Right ventricle myocardium inferior (tissue), 1 donor: ENCODE data around the gene RIPOR3. TPM values are rescaled to one million over a fixed set of nuclear protein-coding genes. Genes with fewer than 3 reads are reported as not detected.
"Not testable (repeated sequence)": the region's sequence is repeated elsewhere in the genome, so short reads cannot be mapped to it uniquely, and the experiment has no call there.

Experiments used
- ATAC-seq: fragments of 200-7000 bp; cut with Tn5 transposase; one replicate; pipeline ENCODE4 v1.9.1; 2020; ENCODE audit warnings: mild to moderate bottlenecking, moderate library complexity
- DNase-seq: peaks from one replicate; pipeline ENCODE4 v3.0.0; 2021; ENCODE audit errors: missing footprints
- intact Hi-C: fragments of 100-400 bp; cut with DNase I; formaldehyde crosslinking; loops from one replicate; pipeline ENCODE4 v1.11.0; 2022
- total RNA-seq: library from RNA; stranded (reverse); fragmentation: NEBNext Ultra II Directional; extraction: Animal tissue kit (Norgen Biotek cat#: 25700); gene quantifications from one replicate; pipeline ENCODE4 v1.2.1, GENCODE V29; 2021
- donor health status: DM: no; HTN: yes; CAD: no; lungs with severe emphysema.

RIPOR3 gene
- total RNA-seq, 1 donor from 2014 or later: 8.3 TPM

DNA sequence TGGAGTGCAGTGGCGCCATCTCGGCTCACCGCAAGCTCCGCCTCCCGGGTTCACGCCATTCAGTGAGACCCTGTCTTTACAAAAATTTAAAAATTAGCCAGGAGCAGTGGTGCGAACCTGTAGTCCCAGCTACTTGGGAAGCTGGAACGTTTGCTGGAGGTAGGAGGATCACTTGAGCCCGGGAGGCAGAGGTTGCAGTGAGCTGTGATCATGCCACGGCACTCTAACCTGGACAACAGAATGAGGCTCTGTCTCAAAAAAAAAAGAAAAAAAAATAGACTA is 34.3 kb upstream of the RIPOR3 start:
- ATAC-seq (no peak), DNase-seq (no peak)
- intact Hi-C loops: loop anchor here (2.0 kb wide), 1 partner anchor 19 kb away; no protein-coding TSS in a partner anchor

DNA sequence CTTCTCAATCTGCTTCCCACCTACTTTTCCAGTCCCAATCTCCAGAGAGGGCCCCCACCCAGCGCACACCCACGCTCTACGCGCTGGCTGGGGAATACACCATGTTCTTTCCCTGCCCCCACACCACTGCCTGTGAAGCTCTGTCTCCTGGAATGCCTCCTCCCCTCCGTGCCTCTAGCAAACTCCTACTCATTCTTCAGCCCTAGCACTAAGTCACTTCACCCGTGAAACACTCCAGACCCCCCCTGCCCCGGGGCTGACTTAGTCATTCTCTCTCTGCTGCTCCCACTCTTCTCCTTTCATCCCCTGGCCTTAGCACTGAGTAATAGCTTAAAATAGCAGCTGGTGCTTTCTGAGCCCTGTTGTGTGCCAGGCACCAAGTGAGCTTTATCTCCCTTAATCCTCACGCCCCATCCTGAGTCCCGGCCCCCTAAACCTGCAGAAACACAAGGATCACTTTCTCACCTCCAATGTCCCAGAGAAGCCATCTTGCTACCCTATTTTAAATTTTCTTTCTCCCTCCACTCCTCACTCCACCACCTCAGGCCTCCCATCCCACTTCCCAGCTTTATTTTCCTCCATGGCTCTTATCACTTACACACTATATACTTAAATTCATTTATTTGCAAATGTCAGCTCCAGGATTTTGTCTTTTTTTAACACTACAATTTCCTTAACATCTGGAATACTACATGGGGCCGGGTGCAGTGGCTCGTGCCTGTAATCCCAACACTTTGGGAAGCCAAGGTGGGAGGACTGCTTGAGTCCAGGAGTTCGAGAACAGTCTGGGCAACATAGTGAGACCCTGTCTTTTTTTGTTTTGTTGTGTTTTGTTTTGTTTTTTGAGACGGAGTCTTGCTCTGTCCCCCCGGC is 33.7 kb upstream of the RIPOR3 start:
- peak; percentile 73 for DNase-seq
- ATAC-seq: peak; percentile 70
- intact Hi-C loops: loop anchor here (2.0 to 5.0 kb wide), 2 partner anchors 20 to 63 kb away; no protein-coding TSS in a partner anchor

DNA sequence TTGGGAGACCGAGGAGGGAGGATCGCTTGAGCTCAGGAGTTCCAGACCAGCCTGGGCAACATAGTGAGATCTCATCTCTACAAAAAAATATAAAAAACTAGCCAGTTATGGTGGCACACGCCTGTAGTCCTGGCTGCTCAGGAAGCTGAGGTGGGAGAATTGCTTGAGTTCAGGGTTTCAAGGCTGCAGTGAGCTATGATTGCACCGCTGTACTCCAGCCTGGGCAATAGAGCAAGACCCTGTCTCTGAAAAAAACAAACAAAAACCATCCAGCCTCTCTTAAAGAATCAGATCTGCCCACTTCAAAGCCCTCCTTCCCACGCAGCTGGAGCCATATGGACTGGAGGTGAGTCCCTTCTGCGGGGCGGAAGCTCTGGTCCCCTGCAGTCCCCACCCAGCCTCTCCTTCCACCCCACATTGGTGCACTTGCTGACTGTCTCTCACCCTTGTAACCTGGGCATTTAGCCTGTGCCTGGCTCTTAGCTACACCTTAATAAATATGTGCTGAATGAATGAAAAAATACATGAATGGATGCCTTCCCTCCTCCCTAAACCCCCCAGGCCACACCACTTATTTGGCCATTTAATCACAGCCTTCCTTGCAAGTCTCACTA is 32.9 kb upstream of the RIPOR3 start:
- intact Hi-C loops: loop anchor here (2.0 to 5.0 kb wide), 2 partner anchors 21 to 62 kb away; no protein-coding TSS in a partner anchor
- no peak for DNase-seq
- no peak for ATAC-seq

DNA sequence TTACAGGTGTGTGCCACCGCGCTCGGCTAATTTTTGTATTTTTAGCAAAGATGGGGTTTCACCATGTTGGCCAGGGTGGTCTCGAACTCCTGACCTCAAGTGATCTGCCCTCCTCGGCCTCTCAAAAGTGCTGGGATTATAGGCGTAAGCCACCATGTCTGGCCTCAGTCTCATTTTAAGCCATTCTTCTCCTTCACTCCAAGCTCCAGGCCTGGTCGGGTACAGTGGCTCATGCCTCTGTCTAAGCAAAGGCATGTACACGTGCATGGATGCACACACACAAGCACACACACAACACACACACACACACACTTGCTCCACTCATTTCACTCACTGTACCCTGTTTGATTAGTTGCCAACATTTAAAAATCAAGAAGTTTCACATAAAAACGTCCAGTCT is 32.3 kb upstream of the RIPOR3 start:
- intact Hi-C loops: loop anchor here (2.0 to 5.0 kb wide), 2 partner anchors 21 to 61 kb away; no protein-coding TSS in a partner anchor
- ATAC-seq: no peak

DNA sequence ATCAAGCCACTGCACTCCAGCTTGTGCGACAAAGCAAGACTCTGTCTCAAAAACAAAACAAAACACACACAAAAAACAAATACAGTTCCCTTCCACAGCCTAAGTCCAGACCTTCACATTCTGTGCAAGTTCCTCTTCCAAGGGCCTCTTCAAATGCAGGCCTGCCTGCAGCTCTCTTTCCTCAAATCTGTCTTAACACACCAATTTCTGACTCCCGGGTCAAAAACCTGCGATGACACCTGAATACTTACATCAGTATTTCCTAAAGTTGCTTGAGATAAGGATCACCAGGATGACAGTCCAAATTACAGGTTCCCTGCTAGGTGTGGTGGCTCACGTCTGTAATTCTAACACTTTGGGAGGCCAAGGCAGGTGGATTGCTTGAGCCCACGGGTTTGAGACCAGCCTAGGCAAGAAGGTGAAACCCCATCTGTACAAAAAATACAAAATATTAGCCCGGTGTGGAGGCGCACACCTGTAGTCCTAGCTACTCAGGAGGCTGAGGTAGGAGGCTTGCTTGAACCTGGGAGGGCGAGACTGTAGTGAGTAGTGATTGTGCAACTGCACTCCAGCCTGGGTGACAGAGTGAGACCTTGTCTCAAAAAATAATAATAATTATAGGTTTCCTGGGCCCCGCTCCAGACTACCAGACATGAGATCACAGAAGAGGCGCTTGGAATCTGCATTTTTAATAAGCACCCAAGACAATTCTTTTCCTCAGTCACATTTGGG is 31.2 kb upstream of the RIPOR3 start:
- no peak for ATAC-seq
- intact Hi-C loops: loop anchor here (5.0 kb wide), 1 partner anchor 60 kb away; no protein-coding TSS in a partner anchor

More for the DNA sequence above, 32.3 kb upstream of the RIPOR3 start:
- no peak for DNase-seq

DNA sequence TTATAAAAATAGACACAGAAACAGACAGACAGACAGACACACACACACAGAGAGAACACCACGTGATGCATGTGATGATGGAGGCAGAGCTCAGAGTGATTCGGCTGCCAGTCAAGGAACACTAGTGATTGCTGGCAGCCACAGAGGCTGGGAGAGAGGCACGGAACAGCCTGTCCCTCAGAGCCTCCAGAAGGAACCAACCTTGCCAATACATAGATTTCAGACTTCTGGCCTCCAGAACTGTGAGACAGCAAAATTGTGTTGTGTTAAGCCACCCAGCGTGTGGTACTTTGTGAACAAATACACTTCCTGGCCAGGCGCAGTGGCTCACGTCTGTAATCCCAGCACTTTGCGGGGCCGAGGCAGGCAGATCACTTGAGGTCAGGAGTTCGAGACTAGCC is 30.5 kb upstream of the RIPOR3 start:
- peak; percentile 80 for DNase-seq
- intact Hi-C loops: loop anchor here (5.0 kb wide), 1 partner anchor 60 kb away; no protein-coding TSS in a partner anchor
- peak; percentile 94 for ATAC-seq

More for the DNA sequence above, 31.2 kb upstream of the RIPOR3 start:
- DNase-seq: no peak

DNA sequence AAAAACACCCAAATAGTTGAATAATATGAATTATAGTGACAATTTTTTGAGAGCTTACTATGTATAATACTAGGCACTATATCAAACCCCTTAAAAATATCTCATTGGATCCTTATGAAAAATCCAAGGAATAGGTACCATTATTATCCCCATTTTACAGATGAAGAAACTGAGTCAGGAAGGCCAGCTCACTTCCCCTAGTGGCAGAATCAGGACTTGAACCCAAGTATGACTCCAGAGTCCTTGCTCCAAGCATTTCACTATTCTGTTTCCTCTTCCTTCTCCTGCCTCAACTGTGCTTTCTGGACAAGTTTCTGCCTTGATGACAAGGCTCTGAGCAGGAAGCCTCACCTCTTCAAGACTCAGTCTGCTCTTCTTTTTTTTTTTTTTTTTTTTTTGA is 29.2 kb upstream of the RIPOR3 start:
- no peak for ATAC-seq
- intact Hi-C loops: loop anchor here (5.0 kb wide), 1 partner anchor 58 kb away; no protein-coding TSS in a partner anchor

DNA sequence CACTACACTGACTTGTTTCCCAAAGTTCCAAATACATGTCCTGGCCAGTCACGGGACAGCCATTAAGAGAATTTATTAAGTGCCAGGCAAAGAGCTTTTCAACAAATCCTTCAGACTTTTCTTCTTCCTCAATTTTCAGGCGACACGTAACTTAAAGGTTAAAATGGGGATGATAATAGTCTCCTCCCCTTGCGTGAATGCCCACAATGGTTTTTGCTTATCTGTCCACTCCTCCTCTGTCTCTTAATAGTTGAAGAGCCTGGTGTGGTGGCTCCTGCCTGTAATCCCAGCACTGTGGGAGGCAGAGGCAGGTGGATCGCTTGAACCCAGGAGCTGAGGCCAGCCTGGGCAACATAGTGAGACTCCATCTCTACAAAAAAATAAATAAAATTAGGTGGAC is 28.7 kb upstream of the RIPOR3 start:
- ATAC-seq (no peak), DNase-seq (no peak)
- intact Hi-C loops: loop anchor here (5.0 kb wide), 1 partner anchor 58 kb away; no protein-coding TSS in a partner anchor

More for the DNA sequence above, 29.2 kb upstream of the RIPOR3 start:
- no peak for DNase-seq

DNA sequence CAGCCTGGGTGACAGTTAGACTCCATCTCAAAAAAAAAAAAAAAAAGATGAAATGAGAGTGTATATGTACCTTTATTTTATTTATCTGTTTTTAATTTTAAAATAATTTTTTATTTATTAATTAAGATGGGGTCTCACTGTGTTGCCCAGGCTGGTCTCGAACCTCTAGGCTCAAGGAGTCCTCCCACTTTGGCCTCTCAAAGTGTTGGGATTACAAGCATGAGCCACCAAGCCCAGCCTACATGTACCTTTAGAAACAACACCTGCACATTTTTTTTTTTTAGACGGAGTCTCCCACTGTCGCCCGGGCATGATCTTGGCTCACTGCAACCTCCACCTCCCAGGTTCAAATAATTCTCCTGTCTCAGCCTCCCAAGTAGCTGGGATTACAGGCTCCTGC is 28.0 kb upstream of the RIPOR3 start:
- DNase-seq (no peak), ATAC-seq (no peak)
- intact Hi-C loops: loop anchor here (10.0 kb wide), 1 partner anchor 535 kb away; no protein-coding TSS in a partner anchor

DNA sequence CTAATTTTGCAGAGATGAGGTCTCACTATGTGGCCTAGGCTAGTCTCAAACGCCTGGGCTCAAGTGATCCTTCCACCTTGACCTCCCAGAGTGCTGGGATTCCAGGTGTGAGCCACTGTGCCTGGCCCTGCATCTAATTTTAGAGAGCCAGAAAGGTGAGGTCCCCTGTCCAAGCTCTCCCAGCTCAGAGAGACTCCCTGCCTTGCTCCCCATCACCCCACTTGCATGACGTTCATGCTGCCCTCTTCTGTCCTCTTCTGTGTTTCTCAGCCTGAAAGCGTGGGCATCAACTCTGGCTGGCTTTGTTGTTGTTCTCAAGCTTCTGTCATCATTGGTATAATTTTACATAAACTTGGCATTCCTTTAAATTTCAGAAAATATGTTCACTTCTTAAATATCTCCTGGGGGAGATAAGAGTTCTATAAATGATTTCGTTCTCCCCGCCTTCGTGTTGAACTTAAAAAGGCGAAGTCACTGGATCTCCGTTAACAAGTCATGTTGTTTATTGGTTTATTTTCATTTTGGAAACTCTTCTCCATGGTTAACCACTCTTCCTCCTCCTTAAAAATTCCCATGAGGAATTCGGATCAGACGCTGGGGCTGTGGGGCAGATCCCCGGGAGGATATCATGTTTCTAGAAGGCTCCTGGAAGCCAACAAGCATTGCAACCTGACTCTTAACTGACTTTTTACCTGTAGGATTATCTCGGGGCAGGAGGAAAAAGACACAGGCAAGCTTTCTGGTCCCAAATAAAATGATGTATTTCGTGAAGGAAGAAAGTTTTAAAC is 26.8 kb upstream of the RIPOR3 start:
- no peak for DNase-seq
- intact Hi-C loops: loop anchor here (10.0 kb wide), 1 partner anchor 533 kb away; no protein-coding TSS in a partner anchor
- ATAC-seq: no peak

DNA sequence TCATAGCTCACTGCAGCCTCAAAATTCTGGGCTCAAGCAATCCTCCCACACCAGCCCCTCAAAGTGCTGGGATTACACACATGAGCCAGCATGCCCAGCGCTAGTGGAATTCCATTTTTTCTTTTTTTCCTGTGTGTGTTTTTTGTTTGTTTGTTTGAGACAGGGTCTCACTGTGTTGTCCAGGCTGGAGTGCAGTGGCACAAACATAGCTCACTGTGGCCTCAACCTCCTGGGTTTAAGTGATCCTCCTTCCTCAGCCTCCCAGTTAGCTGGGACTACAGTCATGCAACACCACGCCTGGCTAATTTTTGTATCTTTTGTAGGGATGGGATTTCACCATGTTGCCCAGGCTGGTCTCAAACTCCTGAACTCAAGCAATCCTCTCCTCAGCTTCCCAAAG is 26.0 kb upstream of the RIPOR3 start:
- no peak for ATAC-seq
- intact Hi-C loops: loop anchor here (10.0 kb wide), 1 partner anchor 533 kb away; no protein-coding TSS in a partner anchor

DNA sequence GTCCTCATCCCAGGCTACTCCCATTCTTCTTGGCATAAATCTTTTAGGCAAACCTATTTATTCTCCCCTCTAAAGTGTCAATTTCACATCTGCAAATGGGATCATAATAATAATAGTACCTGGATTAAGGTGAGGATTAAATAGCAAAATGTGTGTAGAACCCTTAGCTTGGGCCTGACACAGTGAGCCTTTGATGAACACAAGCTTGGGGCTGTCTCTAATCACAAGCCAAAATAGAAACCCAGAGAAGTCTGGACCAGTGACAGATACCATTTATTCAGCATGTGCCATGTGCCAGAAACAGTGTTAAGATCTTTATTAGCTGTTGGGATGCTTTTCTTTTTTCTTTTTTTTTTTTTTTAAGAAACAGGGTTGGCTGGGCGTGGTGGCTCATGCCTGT is 25.2 kb upstream of the RIPOR3 start:
- DNase-seq (no peak), ATAC-seq (no peak)
- intact Hi-C loops: loop anchor here (10.0 kb wide), 1 partner anchor 532 kb away; no protein-coding TSS in a partner anchor

More for the DNA sequence above, 26.0 kb upstream of the RIPOR3 start:
- DNase-seq: no peak

DNA sequence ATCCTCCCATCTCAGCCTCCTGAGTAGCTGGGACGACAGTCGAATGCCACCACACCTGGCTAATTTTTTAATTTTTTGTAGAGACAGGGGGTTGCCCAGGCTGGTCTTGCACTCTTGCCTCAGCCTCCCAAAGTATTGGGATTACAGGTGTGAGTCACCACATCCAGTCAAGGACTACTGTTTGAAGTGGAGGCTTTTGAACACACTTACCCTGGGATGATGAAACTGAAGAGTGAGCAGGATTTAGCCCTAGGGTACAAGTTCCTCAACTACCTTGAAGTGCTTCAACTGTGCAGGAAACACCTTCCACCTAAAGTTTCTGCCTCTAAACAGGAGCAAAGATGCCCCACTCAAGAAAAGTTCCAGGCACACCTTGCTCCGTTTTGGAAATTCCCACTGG is 24.4 kb upstream of the RIPOR3 start:
- intact Hi-C loops: loop anchor here (10.0 kb wide), 1 partner anchor 531 kb away; no protein-coding TSS in a partner anchor
- no peak for DNase-seq
- no peak for ATAC-seq

DNA sequence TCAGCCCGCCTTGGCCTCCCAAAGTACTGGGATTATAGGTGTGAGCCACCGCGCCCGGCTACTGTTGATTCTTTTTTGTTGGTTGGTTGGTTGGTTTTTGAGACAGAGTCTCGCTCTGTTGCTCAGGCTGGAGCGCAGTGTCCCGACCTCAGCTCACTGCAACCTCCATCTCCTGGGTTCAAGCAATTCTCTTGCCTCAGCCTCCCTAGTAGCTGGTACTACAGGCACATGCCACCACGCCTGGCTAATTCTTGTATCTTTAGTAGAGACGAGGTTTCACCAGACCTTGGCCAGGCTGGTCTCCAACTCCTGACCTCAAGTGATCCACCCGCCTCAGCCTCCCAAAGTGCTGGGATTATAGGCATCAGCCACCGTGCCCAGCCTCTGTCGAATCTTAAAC is 23.1 kb upstream of the RIPOR3 start:
- intact Hi-C loops: loop anchor here (10.0 kb wide), 1 partner anchor 530 kb away; no protein-coding TSS in a partner anchor
- DNase-seq: not testable (repeated sequence)

DNA sequence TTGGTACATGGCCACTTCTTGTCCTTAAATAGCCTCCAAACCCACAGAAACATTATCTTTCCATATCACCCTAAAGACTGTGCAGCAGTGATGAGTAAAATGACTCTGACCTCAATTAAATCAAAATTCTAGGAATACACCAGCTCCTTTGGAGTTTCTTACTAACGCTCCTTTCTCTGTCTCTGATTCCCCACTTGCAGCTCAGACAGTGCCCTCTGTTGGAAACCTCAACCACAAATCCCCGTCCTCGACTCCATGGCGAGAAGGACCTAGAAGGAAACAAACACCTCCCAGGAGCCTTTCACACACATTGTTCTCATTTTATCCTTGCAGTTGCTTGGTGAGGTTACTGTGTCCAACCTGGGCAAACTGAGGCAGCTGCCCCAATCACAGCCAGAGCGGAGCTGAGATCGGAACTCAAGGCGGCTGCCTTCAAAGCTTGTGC is 22.3 kb upstream of the RIPOR3 start:
- peak; percentile 61 for ATAC-seq
- intact Hi-C loops: loop anchor here (10.0 kb wide), 1 partner anchor 529 kb away; no protein-coding TSS in a partner anchor
- DNase-seq: no peak

More for the DNA sequence above, 23.1 kb upstream of the RIPOR3 start:
- not testable (repeated sequence) for ATAC-seq

DNA sequence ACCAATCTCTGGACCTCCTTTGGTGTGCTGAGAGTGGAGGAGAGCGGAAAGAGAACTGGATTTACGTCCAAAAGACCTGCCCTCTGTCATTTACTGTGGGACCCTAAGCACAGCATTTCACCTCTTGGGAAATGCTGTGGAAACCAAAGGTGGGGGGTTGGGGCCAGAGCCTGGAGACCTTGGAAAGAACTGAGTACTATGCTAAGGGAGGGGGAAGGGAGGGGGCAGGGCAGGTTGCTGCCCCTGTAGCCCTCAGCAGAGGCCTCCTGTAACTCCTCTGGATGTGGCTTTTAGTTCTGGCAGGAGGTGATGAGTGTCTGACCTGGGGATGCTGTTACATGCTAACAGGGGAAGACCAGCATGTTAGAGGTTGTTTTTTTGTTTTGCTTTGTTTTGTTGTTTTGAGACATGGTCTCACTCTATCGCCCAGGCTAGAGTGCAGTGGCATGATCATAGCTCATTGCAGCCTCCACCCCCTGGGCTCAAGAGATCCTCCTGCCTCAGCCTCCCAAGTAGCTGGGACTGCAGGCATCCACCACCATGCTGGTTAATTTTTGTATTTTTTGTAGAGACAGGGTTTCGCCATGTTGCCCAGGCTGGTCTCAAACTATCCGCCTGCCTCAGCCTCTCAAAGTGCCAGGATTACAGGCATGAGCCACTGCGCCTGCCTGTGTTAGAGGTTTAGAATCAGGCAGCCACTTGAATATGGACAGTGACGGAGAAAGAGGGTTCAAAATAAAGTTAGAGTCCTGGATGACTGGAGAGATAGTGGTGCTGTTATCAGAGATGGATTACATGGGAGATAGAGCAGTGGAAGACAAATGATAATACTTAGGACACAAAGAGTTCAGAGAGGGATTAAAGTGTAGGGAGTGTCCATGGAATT is 21.7 kb upstream of the RIPOR3 start:
- no peak for DNase-seq
- intact Hi-C loops: loop anchor here (10.0 kb wide), 1 partner anchor 528 kb away; no protein-coding TSS in a partner anchor
- ATAC-seq: no peak
